Femur (tissue), 1 donor: ENCODE measurements around the gene ABLIM2.
A peak's percentile ranks its signal among the peaks of the same experiment; 100 is the strongest.

Source experiments
- DNase-seq: peaks from one replicate; pipeline ENCODE4 v3.0.0-alpha.2; 2017

The ABLIM2 gene

GRCh38 chr4:8040607-8041006 lies 118.0 kb downstream of the ABLIM2 start:
- no peak for DNase-seq

GRCh38 chr4:8039853-8040252 lies 118.8 kb downstream of the ABLIM2 start:
- no peak for DNase-seq

- DNase-seq = peak; percentile 47
Measured at GRCh38 chr4:8039290-8039689, 119.3 kb downstream of the ABLIM2 start.

GRCh38 chr4:8038719-8039251 lies 119.8 kb downstream of the ABLIM2 start:
- DNase-seq = no peak

GRCh38 chr4:8038083-8038482 lies 120.5 kb downstream of the ABLIM2 start:
- DNase-seq = no peak

GRCh38 chr4:8037150-8037769 lies 121.4 kb downstream of the ABLIM2 start:
- no peak for DNase-seq

- peak; percentile 58 for DNase-seq
Measured at GRCh38 chr4:8035371-8035780, 123.2 kb downstream of the ABLIM2 start.

GRCh38 chr4:8033829-8034528 lies 124.6 kb downstream of the ABLIM2 start:
- no peak for DNase-seq

- no peak for DNase-seq
Measured at GRCh38 chr4:8033067-8033755, 125.4 kb downstream of the ABLIM2 start.

DNA sequence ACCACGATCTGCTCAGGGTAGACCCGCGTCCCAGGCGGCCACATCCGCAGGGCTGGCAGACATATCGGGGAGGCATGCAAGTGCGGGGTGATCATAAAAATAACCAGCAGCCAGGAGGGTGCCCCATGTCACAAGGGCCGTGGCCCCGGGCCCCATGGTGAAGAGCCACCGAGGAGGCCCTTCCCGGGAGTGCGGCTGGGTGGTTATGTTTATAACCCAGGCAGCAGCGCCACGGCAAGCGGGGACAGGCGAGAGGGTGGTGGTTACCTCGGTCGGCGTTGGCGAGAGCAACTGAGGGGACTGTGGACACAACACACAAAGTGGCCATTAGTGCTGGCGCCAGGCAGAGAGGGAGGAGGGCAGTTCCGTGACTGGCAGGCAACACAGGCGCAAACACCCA lies 126.2 kb downstream of the ABLIM2 start:
- DNase-seq = no peak

DNA sequence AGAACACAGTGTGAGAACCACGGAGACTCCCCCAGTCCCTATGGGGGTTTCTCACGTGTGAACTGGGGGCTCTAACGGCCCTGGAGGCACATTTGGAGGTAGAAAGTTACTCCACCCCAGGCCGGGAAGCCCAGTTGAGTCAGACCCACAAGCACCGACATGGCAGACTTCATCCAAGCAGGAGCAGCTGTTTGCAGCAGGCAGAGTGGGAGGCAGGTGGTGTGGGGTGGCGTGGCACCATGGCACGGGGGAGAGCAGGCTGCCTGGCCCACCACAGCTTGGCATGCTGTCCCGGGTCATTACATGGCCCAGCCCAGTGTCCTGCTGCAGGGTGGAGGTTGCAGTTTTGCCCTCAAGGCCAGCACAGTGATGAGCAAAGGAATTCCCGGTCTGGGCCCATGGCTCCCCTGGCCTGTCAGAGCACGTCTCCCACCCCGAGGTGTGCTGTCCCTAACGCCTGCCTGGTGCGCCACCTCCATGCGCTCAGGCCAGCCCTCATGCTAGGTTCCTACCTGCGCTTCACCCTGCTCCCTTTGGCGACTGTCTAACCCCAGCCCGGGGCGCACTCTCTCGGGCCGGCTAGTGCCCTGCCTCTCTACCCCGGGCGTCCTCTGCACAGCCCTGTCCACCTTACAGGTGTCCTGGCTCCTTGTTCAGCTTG lies 128.4 kb downstream of the ABLIM2 start:
- DNase-seq = no peak

DNA sequence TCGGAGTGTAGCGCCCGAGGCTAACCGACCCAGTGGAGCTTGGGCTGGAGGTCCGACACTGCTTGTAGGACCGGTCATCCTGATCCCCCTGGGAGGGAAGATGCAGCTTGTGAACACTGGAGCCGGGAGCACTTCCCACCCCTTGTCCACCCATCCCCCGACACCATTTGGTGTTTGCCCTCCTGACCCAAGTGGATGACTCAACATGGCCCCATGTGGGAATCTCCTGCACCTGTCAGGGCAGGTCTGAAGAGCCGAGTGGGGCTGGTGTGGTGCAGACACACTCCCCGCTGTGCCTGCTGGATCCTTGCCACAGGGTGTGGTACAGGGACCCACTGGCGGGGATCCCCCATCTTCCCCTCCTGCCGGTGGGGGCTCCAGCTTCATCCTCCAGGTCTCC lies 128.9 kb downstream of the ABLIM2 start:
- DNase-seq = no peak

- no peak for DNase-seq
Measured at GRCh38 chr4:8028884-8029568, 129.6 kb downstream of the ABLIM2 start.

GRCh38 chr4:8028368-8028767 lies 130.2 kb downstream of the ABLIM2 start:
- DNase-seq = no peak

DNA sequence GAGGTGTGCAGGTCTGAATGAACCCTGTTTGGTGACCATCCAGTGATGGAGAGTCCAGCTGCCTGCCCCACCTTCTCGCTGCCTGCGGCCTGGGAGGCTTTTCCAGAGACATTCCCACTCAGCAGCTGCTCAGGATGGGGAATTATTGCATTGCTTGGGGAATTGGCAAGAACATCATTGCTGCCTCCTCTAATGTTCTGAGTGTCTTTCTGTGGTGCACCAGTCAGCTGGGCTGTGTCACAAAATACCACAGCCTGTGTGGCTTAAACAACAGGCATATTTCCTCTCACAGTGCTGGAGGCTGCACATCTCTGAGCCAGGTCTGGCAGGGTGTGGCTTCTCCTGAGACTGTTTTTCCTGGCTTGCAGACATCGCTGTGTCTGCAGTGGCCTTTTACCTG lies 132.2 kb downstream of the ABLIM2 start:
- DNase-seq = no peak

DNA sequence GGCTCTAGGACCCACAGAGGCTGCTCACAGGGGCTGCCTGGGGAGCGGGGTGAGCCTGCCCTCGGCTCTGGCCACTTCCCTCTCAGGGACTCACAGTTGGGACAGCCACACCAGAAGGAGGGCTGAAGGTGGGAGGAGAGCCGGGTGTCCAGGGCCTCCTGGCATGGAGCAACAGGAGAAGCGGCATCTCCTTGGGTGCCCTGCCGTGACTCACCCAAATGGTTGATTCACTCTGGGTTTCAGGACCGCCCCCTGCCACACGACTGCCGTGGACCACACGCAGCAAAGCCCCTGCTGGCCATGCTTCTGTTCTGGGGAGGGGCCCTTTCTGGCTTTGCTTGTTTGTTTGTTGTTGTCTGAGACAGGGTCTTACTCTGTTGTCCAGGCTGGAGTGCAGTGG lies 132.9 kb downstream of the ABLIM2 start:
- DNase-seq = no peak

DNA sequence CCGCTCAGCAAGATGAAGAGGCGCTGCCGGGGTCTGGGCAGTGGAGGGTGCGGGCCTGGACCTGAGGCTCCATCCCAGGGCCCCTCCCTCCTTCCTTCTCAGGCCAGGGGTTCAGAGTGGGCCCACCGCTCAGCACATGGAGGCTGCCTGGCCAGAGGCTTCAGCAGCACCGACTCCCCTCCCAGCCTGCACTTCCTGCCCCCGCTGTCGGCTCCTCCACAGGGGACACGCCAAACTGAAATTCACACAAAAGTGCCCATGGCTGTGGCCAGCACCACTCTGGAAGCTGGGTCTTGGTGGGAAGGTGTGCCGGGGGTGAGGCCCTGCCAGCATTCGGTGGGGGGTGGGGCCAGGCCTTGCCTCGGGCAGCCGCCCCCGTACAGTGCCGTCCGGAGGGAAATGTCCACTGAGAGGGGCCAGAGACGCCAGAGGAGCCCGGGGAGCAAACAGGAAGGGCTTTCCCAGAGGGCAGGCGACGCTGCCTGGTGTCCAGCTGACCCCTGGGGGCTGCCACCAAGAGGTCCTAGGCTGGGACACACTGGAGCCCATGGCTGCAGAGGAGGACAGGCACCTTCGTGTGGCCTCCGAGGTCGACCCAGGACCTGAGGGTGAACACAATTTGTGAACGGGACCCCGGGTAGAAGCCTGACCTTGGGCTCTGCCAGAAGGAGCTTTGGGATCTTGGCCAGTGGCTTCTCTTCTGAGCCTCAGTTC lies 134.4 kb downstream of the ABLIM2 start:
- no peak for DNase-seq

GRCh38 chr4:8023696-8024033 lies 134.9 kb downstream of the ABLIM2 start:
- no peak for DNase-seq

DNA sequence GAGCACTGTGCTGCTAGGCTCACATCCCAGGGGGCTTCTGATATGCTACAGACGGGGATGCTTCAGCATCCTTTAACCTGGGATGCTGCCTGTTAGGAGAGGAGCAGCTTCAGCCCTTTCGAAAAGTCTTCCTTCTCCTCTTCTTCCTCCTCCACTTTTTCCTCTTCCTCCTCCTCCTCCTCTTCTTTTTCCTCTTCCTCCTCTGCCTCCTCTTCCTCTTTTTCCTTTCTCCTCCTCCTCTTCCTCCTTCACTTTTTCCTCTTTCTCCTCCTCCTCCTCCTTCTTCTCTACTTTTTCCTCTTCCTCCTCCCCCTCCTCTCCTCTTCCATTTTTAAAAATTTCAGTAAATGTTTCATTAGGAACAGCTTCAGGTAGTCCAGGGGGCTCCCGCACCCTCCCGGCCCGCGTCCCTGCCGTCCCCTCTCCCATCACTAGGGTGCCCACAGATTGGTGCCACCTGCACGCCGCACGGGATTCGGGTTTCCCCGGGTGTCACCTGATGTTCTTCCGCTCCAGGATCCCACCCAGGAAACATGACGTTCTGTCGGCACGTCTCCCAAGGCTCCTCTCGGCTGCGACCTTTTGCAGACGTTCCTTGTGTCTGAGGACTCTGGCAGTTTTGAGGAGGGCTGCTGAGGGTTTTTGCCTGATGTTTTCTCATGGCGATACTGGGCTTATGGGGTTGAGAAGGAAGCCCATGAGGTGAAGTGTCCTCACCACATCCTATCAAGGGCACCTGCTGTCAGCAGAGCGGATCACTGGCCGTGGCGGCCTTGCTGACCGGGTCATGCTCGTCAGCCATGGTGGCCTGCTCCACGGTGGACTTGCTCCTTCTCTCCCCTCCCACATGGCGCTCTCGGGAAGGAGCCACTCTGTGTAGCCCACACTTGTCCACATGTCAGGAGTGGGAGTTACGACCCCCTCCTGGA lies 135.6 kb downstream of the ABLIM2 start:
- no peak for DNase-seq

- no peak for DNase-seq
Measured at GRCh38 chr4:8021796-8022195, 136.8 kb downstream of the ABLIM2 start.
